ENCODE measurements around the gene CD74. TPM values are rescaled to one million over a fixed set of nuclear protein-coding genes. Genes with fewer than 3 reads are reported as not detected.
"Not testable (repeated sequence)": the region's sequence is repeated elsewhere in the genome, so short reads cannot be mapped to it uniquely, and the experiment has no call there.

Gene CD74
- total RNA-seq, 1 experiment from 2014 or later, result 0.22 TPM

- Histone ChIP-seq H2AFZ (ENCODE audit: low read length) (no peak overlapping the region), H3K27ac (ENCODE audit: low read length) (no peak overlapping the region), H3K27me3 (ENCODE audit: low read length) (no peaks in the 10 kb centered on the region), H3F3A (ENCODE audit: low read length, unreplicated experiment) (no peaks in the 10 kb centered on the region), H3K4me1 (ENCODE audit: insufficient read depth, low read length) (no peaks in the 10 kb centered on the region), H3K4me2 (ENCODE audit: low read length) (no peak overlapping the region), H3K9ac (ENCODE audit: low read length) (no peak overlapping the region), H3K9me3 (ENCODE audit: low read length) (no peaks in the 10 kb centered on the region), H4K20me1 (ENCODE audit: low read length) (no peaks in the 10 kb centered on the region), H3K36me3 (ENCODE audit: low read depth, low read length) (no peaks in the 10 kb centered on the region), H3K4me3 (ENCODE audit: low read length) (no peak overlapping the region), H3K79me2 (ENCODE audit: low read length) (no peaks in the 10 kb centered on the region), H3K9me2 (replicated peaks; ENCODE audit: low read length) (no peaks in the 10 kb centered on the region)
- ChIA-PET CTCF (no interaction called here), POLR2A (ENCODE audit: unreplicated experiment) (no interaction called here)
- no peak for ATAC-seq
- no TSS peak for BruUV-seq (replicated peaks)
- intact Hi-C loops (cut with micrococcal nuclease), result no loop called here
- DNase-seq, result no peak
- TF ChIP-seq CTCF (conservative IDR thresholded peaks at IDR 0.05; ENCODE audit: low read depth, low read length) (no peak), EZH2phosphoT487 (IDR thresholded peaks at IDR 0.05; ENCODE audit: borderline replicate concordance, low read length) (no peak), EZH2 (IDR thresholded peaks at IDR 0.05; ENCODE audit: low read length, unreplicated experiment) (no peak)
Observed at GRCh38 chr5:150422758-150423157, 10.0 kb upstream of the CD74 start.

GRCh38 chr5:150422075-150422474 lies 9.4 kb upstream of the CD74 start:
- Histone ChIP-seq H3K27ac (ENCODE audit: low read length) (no peak overlapping the region), H3K4me1 (ENCODE audit: insufficient read depth, low read length) (no peaks in the 10 kb centered on the region), H3K4me3 (ENCODE audit: low read length) (no peak overlapping the region), H3K9me2 (replicated peaks; ENCODE audit: low read length) (no peaks in the 10 kb centered on the region), H3K9me3 (ENCODE audit: low read length) (no peaks in the 10 kb centered on the region), H3K79me2 (ENCODE audit: low read length) (no peaks in the 10 kb centered on the region), H3K9ac (ENCODE audit: low read length) (no peak overlapping the region), H3K27me3 (ENCODE audit: low read length) (no peaks in the 10 kb centered on the region), H2AFZ (ENCODE audit: low read length) (no peak overlapping the region), H4K20me1 (ENCODE audit: low read length) (no peaks in the 10 kb centered on the region), H3F3A (ENCODE audit: low read length, unreplicated experiment) (no peaks in the 10 kb centered on the region), H3K36me3 (ENCODE audit: low read depth, low read length) (no peaks in the 10 kb centered on the region), H3K4me2 (ENCODE audit: low read length) (no peak overlapping the region)
- DNase-seq, result no peak
- BruUV-seq (replicated peaks), result no TSS peak
- intact Hi-C loops (cut with micrococcal nuclease), result no loop called here
- POLR2A ChIA-PET (ENCODE audit: unreplicated experiment), result no interaction called here
- TF ChIP-seq CTCF (conservative IDR thresholded peaks at IDR 0.05; ENCODE audit: low read depth, low read length) (no peak), EZH2phosphoT487 (IDR thresholded peaks at IDR 0.05; ENCODE audit: borderline replicate concordance, low read length) (no peak), EZH2 (IDR thresholded peaks at IDR 0.05; ENCODE audit: low read length, unreplicated experiment) (no peak)
- no peak for ATAC-seq
- CTCF ChIA-PET, result no interaction called here

- POLR2A ChIA-PET (ENCODE audit: unreplicated experiment), result no interaction called here
- no peaks in the 10 kb centered on the region for H3K36me3 ChIP-seq (ENCODE audit: low read depth, low read length)
- ATAC-seq (no peak), DNase-seq (no peak)
- H2AFZ ChIP-seq (ENCODE audit: low read length), result no peak overlapping the region
- H3K79me2 ChIP-seq (ENCODE audit: low read length), result no peaks in the 10 kb centered on the region
- intact Hi-C loops (cut with micrococcal nuclease), result no loop called here
- H3K4me2 ChIP-seq (ENCODE audit: low read length), result no peak overlapping the region
- CTCF ChIA-PET, result interaction anchor here (0.5 kb wide), 1 partner anchor 19 kb away, joined by 13 read pairs; no protein-coding TSS in a partner anchor
- no peak overlapping the region for H3K9ac ChIP-seq (ENCODE audit: low read length)
- H3F3A ChIP-seq (ENCODE audit: low read length, unreplicated experiment), result no peaks in the 10 kb centered on the region
- BruUV-seq (replicated peaks), result no TSS peak
- no peaks in the 10 kb centered on the region for H3K9me3 ChIP-seq (ENCODE audit: low read length)
- no peak for TF ChIP-seq EZH2phosphoT487 (IDR thresholded peaks at IDR 0.05; ENCODE audit: borderline replicate concordance, low read length)
- no peak for TF ChIP-seq CTCF (conservative IDR thresholded peaks at IDR 0.05; ENCODE audit: low read depth, low read length)
- TF ChIP-seq EZH2 (IDR thresholded peaks at IDR 0.05; ENCODE audit: low read length, unreplicated experiment), result no peak
- H3K27me3 ChIP-seq (ENCODE audit: low read length), result no peaks in the 10 kb centered on the region
- H3K9me2 ChIP-seq (replicated peaks; ENCODE audit: low read length), result no peaks in the 10 kb centered on the region
- H4K20me1 ChIP-seq (ENCODE audit: low read length), result no peaks in the 10 kb centered on the region
- H3K27ac ChIP-seq (ENCODE audit: low read length), result no peak overlapping the region
- no peak overlapping the region for H3K4me3 ChIP-seq (ENCODE audit: low read length)
- H3K4me1 ChIP-seq (ENCODE audit: insufficient read depth, low read length), result no peaks in the 10 kb centered on the region
Observed at GRCh38 chr5:150419630-150420270, 7.0 kb upstream of the CD74 start.

GRCh38 chr5:150413902-150414790 lies 1.4 kb upstream of the CD74 start:
- ATAC-seq; H3K36me3 ChIP-seq (ENCODE audit: low read depth, low read length); intact Hi-C loops (cut with micrococcal nuclease); H3K4me2 ChIP-seq (ENCODE audit: low read length); H3K4me1 ChIP-seq (ENCODE audit: insufficient read depth, low read length); H3K79me2 ChIP-seq (ENCODE audit: low read length); POLR2A ChIA-PET (ENCODE audit: unreplicated experiment); H3K9ac ChIP-seq (ENCODE audit: low read length); H3K27ac ChIP-seq (ENCODE audit: low read length); DNase-seq; H3K27me3 ChIP-seq (ENCODE audit: low read length); H2AFZ ChIP-seq (ENCODE audit: low read length); H4K20me1 ChIP-seq (ENCODE audit: low read length); H3K9me2 ChIP-seq (replicated peaks; ENCODE audit: low read length); BruUV-seq (replicated peaks); H3K9me3 ChIP-seq (ENCODE audit: low read length); H3F3A ChIP-seq (ENCODE audit: low read length, unreplicated experiment); CTCF ChIA-PET; H3K4me3 ChIP-seq (ENCODE audit: low read length): not testable (repeated sequence)

Measured in PC-3 (cell line).